Left lung (tissue), 10 donors: ENCODE results near the gene TMEM107. TPM values are rescaled to one million over a fixed set of nuclear protein-coding genes. Genes with fewer than 3 reads are reported as not detected.

Source experiments
- ATAC-seq: fragments of 200-7000 bp; cut with Tn5 transposase; one replicate; pipeline ENCODE4 v1.9.1; 2020; ENCODE audit warnings: moderate library complexity
- DNase-seq, 4 donors: peaks; one replicate each; pipeline ENCODE4 v3.0.0-alpha.2; 2013 to 2020
- H3K27ac ChIP-seq, 2 donors: fragments of 200-600 bp; sonication (generic) in 1 of 2; one replicate each; pipeline versions ENCODE4 v1.5.0 to v1.8.0; 2020 to 2021
- H3K27me3 ChIP-seq, 2 donors: fragments of 200-600 bp; sonication (generic) in 1 of 2; one replicate each; pipeline versions ENCODE4 v1.5.0 to v1.8.0; 2020 to 2021
- H3K36me3 ChIP-seq, 2 donors: fragments of 200-600 bp; sonication (generic) in 1 of 2; one replicate each; pipeline versions ENCODE4 v1.5.0 to v1.8.0; 2020 to 2021
- H3K4me1 ChIP-seq, 2 donors: fragments of 200-600 bp; one replicate each; pipeline ENCODE4 v1.8.0; 2021
- H3K4me3 ChIP-seq, 2 donors: fragments of 200-600 bp; sonication (generic) in 1 of 2; one replicate each; pipeline versions ENCODE4 v1.5.0 to v1.8.0; 2020 to 2021; ENCODE audit warnings: mild to moderate bottlenecking in 1 of 2
- H3K9me3 ChIP-seq, 2 donors: fragments of 200-600 bp; sonication (generic) in 1 of 2; one replicate each; pipeline versions ENCODE4 v1.5.0 to v1.8.0; 2020 to 2021
- CTCF ChIP-seq, 2 donors: fragments of 200-600 bp; sonication (generic) in 1 of 2; IDR thresholded peaks; one replicate each; pipeline versions ENCODE4 v1.5.0 to v1.8.0; 2021; ENCODE audit warnings: antibody characterized with exemption in 2 of 2
- intact Hi-C, 2 donors: fragments of 100-400 bp; cut with DNase I; formaldehyde crosslinking; loops; one replicate each; pipeline versions ENCODE4 v1.11.2 to v1.14.2; 2022
- polyA plus RNA-seq, 6 donors: library from polyadenylated mRNA; unstranded; fragments of 120-200 nt; gene quantifications; one replicate each; pipeline ENCODE4 v1.2.1, GENCODE V29; 2013; ENCODE audit not compliant: insufficient read length in 6 of 6
- total RNA-seq, 2 donors: library from RNA; stranded (reverse); fragmentation: NEBNext Ultra II Directional; extraction: Animal tissue kit (Norgen Biotek cat#: 25700); gene quantifications; one replicate each; pipeline ENCODE4 v1.2.1, GENCODE V29; 2021
- donor health status: DM: no; HTN: yes; CAD: no.
- donor health status: DM: no; HTN: no; CAD: no.

The TMEM107 gene
- total and polyA plus RNA-seq, 8 donors = 15.0 to 21.0 (median 18.5) TPM

DNA sequence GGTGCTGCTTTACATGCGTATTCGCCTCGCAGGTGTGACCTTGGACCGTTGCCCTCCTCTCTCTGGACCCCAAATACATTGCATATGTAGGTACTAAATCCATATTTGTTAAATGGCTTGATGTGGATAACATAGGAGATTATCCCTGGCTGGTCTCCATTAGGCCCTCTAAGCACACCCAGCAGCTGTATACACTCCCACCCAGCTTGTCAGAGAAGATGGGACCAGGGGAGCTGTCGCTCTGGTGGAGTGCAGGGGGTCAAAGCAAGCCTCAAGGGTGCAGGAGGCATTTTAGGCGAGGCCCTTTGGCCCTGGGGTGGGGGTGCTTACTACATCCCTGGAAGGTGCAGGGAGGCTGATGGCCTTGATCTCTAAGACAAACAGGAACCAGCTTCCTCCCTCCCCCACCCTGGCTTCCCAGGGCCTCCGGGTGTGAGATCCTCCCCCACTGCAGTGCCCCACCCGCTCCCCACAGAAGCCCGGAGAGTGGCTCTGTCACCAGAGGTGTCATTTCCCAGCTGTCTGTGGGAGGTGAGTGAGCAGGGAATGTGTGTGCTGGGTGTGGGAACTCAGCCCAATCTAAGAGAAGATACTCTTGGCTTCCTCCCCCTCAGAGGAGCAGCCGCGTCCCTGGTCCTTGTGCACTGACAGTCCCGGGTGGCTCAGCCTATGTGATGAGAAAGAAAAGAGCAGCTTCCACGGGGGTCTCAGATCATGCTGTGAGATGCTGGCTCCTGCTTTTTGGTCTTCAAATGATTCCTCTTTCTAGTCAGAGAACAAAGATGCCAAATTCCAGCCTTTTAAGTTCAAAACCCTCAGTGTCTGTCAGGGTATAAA lies 12.0 kb downstream of the TMEM107 start:
- ATAC-seq = peak; percentile 57
- intact Hi-C loops = no loop called here
- H3K27me3 ChIP-seq = no peaks in the 10 kb centered on the region
- H3K4me3 ChIP-seq = peak overlapping the region in 1 of 2 donors; percentile 11
- H3K4me1 ChIP-seq = peaks cover 28 to 50% of the 10 kb centered on the region in 2 donors
- TF ChIP-seq CTCF (IDR thresholded peaks at IDR 0.05) = no peak
- peak overlapping the region; percentile 92 to 95 for H3K27ac ChIP-seq
- H3K9me3 ChIP-seq = no peaks in the 10 kb centered on the region
- H3K36me3 ChIP-seq = peaks cover 0 to 22% of the 10 kb centered on the region in 2 donors
- peak; percentile 51 to 87 (median 80) for DNase-seq

DNA sequence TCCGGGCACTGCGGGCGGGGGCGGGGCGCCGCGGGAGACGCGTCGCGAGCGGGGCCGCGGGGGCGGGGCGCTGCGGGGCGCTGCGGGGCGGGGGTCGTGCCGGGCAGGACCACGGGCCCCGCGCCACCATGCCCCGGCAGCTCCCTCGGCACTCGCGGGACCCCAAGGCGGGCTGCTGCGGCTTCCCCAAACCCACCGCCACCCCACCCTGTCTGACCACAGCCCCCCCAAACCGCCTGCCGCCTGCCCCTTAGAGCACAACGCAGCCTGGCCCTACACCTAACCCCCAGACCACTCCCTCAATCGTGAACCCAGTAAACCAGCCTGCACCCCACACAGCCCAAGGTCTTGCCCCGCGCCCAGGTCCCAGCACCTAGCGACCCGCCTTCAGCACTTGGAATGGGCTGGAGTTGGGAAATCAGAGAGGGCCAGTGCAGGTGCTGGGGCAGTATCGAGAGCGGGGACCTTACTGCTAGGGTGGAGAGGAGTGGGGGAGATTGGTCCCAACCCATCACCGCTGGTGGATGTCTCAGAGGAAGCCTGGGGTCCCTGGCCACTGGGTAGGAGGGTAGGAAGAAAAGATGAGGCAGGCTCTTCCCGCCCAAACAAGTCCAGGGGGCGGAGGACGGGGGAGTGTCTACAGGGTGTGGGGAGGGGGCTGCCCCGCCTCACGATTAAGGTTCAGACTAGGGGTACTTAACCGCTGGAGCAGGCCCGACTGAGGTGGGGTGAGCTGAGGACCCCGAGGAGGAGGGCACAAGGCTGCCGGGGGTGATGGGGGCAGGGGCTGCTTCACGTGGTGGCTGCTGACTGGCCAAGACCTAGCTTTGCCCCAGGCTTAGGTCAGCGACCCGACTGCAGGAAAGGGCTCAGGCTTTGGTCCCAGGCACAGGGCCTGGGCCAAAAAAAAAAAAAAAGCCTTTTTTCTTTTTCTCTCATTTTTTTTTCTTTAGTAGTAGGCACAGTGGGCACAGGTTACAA lies 12.9 kb downstream of the TMEM107 start:
- TF ChIP-seq CTCF (IDR thresholded peaks at IDR 0.05) = no peak
- ATAC-seq = peak; percentile 30
- H3K4me1 ChIP-seq = peaks cover 28 to 59% of the 10 kb centered on the region in 2 donors
- intact Hi-C loops = no loop called here
- H3K4me3 ChIP-seq = peak overlapping the region; percentile 87 to 99
- peaks cover 0 to 27% of the 10 kb centered on the region in 2 donors for H3K36me3 ChIP-seq
- H3K27me3 ChIP-seq = no peaks in the 10 kb centered on the region
- no peaks in the 10 kb centered on the region for H3K9me3 ChIP-seq
- DNase-seq = peak in 1 of 4 donors; percentile 41
- H3K27ac ChIP-seq = peak overlapping the region; percentile 92 to 95

GRCh38 chr17:8162233-8162996 lies 13.8 kb downstream of the TMEM107 start, which contains the start of gene VAMP2:
Gene VAMP2, minus strand, starts transcription at chr17:8162948. Its CDS starts 69 bp downstream, at chr17:8162879.
- ATAC-seq = peak; percentile 64
- intact Hi-C loops = no loop called here
- peak; percentile 81 to 95 (median 84) for DNase-seq

More at GRCh38 chr17:8162233-8162996, 13.8 kb downstream of the TMEM107 start, which contains the start of gene VAMP2:
- Histone ChIP-seq H3K27ac (peak within 1 kb of the TSS; percentile 92 to 95), H3K4me1 (peaks cover 28 to 68% of the 10 kb centered on the region in 2 donors), H3K27me3 (no peaks in the 10 kb centered on the region), H3K36me3 (peaks cover 0 to 29% of the 10 kb centered on the region in 2 donors), H3K9me3 (no peaks in the 10 kb centered on the region), H3K4me3 (peak within 1 kb of the TSS; percentile 87 to 99)
- no peak for TF ChIP-seq CTCF (IDR thresholded peaks at IDR 0.05)
